Astrocyte (in vitro differentiated cells and primary cell): Measurements from ENCODE around the gene GRID2IP.

Source experiments
- EZH2 ChIP-seq: IDR thresholded peaks from 2 replicates; pipeline ENCODE4 v1.6.1; 2012; ENCODE audit warnings: mild to moderate bottlenecking, low read length, inconsistent platforms; ENCODE audit not compliant: insufficient read depth
- TF ChIP-seq, protein P1 (sequence below): IDR thresholded peaks from 2 replicates; pipeline ENCODE4 v1.5.1; 2011; ENCODE audit warnings: low read depth, mild to moderate bottlenecking, inconsistent platforms, low read length, moderate library complexity; ENCODE audit not compliant: insufficient read depth

DNA sequence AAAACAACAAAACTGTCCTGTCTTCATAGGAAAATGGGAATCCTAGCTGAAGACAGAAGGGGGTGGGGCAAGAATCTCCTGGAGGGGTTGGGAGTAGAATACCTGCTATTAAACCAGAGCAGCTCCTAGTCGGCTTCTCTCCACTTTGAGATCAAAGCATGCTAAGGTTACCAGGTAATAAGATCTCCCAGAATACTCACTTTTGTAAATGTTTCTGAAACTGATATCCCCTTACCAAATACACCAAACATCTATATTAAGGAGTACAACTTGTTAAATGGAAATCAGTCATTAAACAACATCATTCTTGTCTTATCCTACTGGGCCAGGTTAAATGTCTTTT is 74.0 kb downstream of the GRID2IP start:
- no peak for TF ChIP-seq EZH2
- TF ChIP-seq, protein P1, sequence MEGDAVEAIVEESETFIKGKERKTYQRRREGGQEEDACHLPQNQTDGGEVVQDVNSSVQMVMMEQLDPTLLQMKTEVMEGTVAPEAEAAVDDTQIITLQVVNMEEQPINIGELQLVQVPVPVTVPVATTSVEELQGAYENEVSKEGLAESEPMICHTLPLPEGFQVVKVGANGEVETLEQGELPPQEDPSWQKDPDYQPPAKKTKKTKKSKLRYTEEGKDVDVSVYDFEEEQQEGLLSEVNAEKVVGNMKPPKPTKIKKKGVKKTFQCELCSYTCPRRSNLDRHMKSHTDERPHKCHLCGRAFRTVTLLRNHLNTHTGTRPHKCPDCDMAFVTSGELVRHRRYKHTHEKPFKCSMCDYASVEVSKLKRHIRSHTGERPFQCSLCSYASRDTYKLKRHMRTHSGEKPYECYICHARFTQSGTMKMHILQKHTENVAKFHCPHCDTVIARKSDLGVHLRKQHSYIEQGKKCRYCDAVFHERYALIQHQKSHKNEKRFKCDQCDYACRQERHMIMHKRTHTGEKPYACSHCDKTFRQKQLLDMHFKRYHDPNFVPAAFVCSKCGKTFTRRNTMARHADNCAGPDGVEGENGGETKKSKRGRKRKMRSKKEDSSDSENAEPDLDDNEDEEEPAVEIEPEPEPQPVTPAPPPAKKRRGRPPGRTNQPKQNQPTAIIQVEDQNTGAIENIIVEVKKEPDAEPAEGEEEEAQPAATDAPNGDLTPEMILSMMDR: no peak
